ENCODE results near the gene IZUMO4.

The IZUMO4 gene

GRCh38 chr19:2135474-2136402 is 39.0 kb downstream of the IZUMO4 start:
- H3K4me3 ChIP-seq (replicated peaks; ENCODE audit: low read depth, low read length), result no peak overlapping the region
- DNase-seq (ENCODE audit: extremely low read depth, low read depth), result no peak
- TF ChIP-seq, protein P1, sequence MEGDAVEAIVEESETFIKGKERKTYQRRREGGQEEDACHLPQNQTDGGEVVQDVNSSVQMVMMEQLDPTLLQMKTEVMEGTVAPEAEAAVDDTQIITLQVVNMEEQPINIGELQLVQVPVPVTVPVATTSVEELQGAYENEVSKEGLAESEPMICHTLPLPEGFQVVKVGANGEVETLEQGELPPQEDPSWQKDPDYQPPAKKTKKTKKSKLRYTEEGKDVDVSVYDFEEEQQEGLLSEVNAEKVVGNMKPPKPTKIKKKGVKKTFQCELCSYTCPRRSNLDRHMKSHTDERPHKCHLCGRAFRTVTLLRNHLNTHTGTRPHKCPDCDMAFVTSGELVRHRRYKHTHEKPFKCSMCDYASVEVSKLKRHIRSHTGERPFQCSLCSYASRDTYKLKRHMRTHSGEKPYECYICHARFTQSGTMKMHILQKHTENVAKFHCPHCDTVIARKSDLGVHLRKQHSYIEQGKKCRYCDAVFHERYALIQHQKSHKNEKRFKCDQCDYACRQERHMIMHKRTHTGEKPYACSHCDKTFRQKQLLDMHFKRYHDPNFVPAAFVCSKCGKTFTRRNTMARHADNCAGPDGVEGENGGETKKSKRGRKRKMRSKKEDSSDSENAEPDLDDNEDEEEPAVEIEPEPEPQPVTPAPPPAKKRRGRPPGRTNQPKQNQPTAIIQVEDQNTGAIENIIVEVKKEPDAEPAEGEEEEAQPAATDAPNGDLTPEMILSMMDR (IDR thresholded peaks at IDR 0.05; ENCODE audit: low read depth, low read length, missing control alignments), result no peak

DNA sequence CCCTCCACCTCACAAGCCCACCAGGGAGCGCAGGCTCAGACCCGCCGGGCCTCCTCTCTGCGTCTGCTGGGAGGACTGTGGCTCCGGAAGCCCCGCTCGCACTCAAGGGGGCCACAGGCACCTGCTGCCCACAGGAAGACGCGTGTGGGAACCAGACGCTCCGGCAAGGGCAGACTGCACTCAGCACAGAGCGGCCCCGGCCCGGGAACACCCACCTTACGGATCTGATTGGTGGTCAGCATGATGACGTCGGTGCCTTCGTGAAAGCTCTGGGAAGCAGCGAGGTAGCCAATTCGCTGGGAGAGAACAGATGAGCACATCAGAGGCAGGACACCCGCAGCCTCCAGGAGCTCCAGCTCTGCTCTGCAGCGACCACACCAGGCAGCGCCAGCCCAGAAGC is 40.1 kb downstream of the IZUMO4 start:
- DNase-seq (ENCODE audit: extremely low read depth, low read depth), result no peak
- H3K4me3 ChIP-seq (replicated peaks; ENCODE audit: low read depth, low read length), result no peak overlapping the region
- TF ChIP-seq, protein P1 (IDR thresholded peaks at IDR 0.05; ENCODE audit: low read depth, low read length, missing control alignments), result no peak

DNA sequence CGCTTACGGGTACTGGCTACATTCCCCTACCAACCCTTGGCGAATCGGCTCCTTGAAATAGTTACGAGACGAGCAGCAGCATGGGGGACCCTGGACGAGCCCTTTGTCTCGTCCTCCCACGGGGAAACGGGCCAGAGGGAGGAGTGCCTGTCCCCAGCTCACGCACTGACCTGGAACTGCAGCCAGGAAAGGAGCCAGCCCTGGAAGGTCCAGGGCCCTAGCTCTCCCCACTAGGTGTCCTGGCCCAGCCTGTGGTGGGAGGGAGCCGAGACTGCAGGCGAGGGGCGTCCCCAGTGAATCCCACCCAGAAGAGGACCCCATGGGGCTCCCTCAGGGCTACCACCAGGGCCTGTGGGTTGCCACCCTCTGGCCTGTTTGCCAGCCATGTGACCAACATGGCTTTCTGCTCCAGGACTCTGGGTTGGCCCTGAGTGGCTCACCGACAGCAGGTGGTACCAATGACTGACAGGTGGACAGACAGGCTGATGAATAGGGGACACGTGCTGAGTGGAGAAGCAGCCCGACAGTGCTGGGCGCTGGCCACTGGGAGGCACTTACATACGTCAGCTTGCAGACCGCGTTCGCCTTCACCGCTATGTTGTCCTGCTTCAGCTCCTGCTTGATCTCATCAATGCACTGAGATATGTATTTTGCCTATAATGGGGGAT is 41.5 kb downstream of the IZUMO4 start:
- DNase-seq (ENCODE audit: extremely low read depth, low read depth), result no peak
- no peak overlapping the region for H3K4me3 ChIP-seq (replicated peaks; ENCODE audit: low read depth, low read length)
- TF ChIP-seq, protein P1 (IDR thresholded peaks at IDR 0.05; ENCODE audit: low read depth, low read length, missing control alignments), result no peak

- H3K4me3 ChIP-seq (replicated peaks; ENCODE audit: low read depth, low read length), result no peak overlapping the region
- no peak for DNase-seq (ENCODE audit: extremely low read depth, low read depth)
These were observed 42.8 kb downstream of the IZUMO4 start for GRCh38 chr19:2139385-2140137.

DNA sequence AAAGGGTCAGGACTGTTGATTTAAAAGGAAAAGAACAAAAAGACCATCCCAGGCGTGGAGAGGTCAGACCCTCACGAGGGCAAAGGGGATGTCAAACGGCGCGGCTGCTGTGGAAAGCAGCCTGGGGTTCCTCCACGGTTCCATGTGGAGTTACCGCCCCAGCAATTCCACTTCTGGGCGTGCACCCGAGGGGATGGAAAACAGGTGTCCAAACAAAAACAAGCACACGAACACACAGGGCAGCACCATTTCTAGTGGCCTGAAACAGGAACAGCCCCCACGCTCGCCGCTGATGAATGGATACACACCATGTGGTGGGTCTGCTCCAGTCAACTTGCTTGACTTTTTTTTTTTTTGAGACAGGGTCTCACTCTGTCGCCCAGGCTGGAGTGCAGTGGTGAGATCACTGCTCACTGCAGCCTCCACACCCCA is 43.4 kb downstream of the IZUMO4 start:
- TF ChIP-seq, protein P1 (IDR thresholded peaks at IDR 0.05; ENCODE audit: low read depth, low read length, missing control alignments), result no peak
- DNase-seq (ENCODE audit: extremely low read depth, low read depth), result no peak

More at GRCh38 chr19:2139385-2140137, 42.8 kb downstream of the IZUMO4 start:
- TF ChIP-seq, protein P1 (IDR thresholded peaks at IDR 0.05; ENCODE audit: low read depth, low read length, missing control alignments), result no peak

DNA sequence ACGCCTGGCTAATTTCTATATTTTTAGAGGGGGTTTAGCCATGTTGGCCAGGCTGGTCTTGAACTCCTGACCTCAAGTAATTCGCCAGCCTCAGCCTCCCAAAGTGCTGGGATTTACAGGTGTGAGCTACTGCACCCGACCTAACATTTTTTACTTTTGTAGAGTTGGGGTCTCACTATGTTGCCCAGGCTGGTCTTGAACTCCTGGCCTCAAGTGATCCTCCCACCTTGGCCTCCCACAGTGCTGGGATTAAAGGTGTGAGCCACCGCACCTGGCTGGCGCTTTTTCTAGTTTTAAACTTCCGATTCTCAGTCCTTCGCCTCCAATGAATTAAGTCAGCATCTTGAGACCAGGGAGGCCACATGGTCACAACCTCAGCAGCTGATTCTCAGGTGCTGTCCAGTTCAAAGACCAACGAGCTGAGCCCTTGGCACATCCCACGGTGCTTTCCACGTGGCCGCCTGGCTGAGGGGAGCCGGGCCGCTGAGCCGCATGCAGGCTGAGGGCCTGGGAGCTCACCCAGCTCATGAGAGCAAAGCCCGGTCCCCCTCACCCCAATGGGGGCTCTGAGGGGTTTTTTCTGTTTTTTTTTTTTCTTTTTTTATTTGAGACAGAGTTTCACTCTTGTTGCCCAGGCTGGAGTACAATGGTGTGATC is 45.6 kb downstream of the IZUMO4 start:
- TF ChIP-seq, protein P1 (IDR thresholded peaks at IDR 0.05; ENCODE audit: low read depth, low read length, missing control alignments), result no peak
- no peak overlapping the region for H3K4me3 ChIP-seq (replicated peaks; ENCODE audit: low read depth, low read length)

More for the DNA sequence above, 43.4 kb downstream of the IZUMO4 start:
- no peak overlapping the region for H3K4me3 ChIP-seq (replicated peaks; ENCODE audit: low read depth, low read length)

More for the DNA sequence above, 45.6 kb downstream of the IZUMO4 start:
- DNase-seq (ENCODE audit: extremely low read depth, low read depth), result no peak
